Spleen (tissue), 11 donors: ENCODE measurements around the gene CASP3. TPM values are rescaled to one million over a fixed set of nuclear protein-coding genes. Genes with fewer than 3 reads are reported as not detected.

Experiments used
- DNase-seq: peaks from one replicate; pipeline ENCODE4 v3.0.0-alpha.2; 2020
- H3K27ac ChIP-seq, 8 donors: fragments of 200-600 bp; sonication (generic) in 7 of 8; 1 replicate in 4 of 8; 2 replicates in 4 of 8; pipeline versions ENCODE4 v1.5.0 to v1.8.0; 2016 to 2021; ENCODE audit warnings: inconsistent platforms in 4 of 8, mild to moderate bottlenecking in 4 of 8, moderate library complexity in 1 of 8
- H3K27me3 ChIP-seq, 7 donors: fragments of 200-600 bp; sonication (generic) in 6 of 7; replicated peaks in 1 of 7; 1 replicate in 4 of 7; 2 replicates in 3 of 7; pipeline versions ENCODE4 v1.5.0 to v1.8.0; 2016 to 2021; ENCODE audit warnings: inconsistent platforms in 3 of 7, mild to moderate bottlenecking in 1 of 7
- H3K36me3 ChIP-seq, 6 donors: fragments of 200-600 bp; sonication (generic) in 5 of 6; 1 replicate in 4 of 6; 2 replicates in 2 of 6; pipeline versions ENCODE4 v1.5.0 to v1.8.0; 2016 to 2021; ENCODE audit warnings: inconsistent platforms in 2 of 6
- H3K4me1 ChIP-seq, 6 donors: fragments of 200-600 bp; sonication (generic) in 5 of 6; 1 replicate in 3 of 6; 2 replicates in 3 of 6; pipeline versions ENCODE4 v1.5.0 to v1.8.0; 2016 to 2021; ENCODE audit warnings: inconsistent platforms in 3 of 6
- H3K4me3 ChIP-seq, 8 donors: fragments of 200-600 bp; sonication (generic) in 7 of 8; 1 replicate in 4 of 8; 2 replicates in 4 of 8; pipeline versions ENCODE4 v1.5.0 to v1.8.0; 2016 to 2021; ENCODE audit warnings: inconsistent platforms in 4 of 8, mild to moderate bottlenecking in 4 of 8, moderate library complexity in 2 of 8
- H3K9me3 ChIP-seq, 8 donors: fragments of 200-600 bp; sonication (generic) in 7 of 8; 1 replicate in 4 of 8; 2 replicates in 4 of 8; pipeline versions ENCODE4 v1.5.0 to v1.8.0; 2016 to 2021; ENCODE audit warnings: inconsistent platforms in 4 of 8
- POLR2A ChIP-seq, 3 donors: fragments of 450-650 bp; IDR thresholded peaks; one replicate each; pipeline ENCODE4 v1.5.1; 2017; ENCODE audit warnings: antibody characterized with exemption in 3 of 3, mild to moderate bottlenecking in 1 of 3
- POLR2AphosphoS5 ChIP-seq, 3 donors: sonication (generic); formaldehyde crosslinking; IDR thresholded peaks; one replicate each; pipeline ENCODE4 v1.5.1; 2017; ENCODE audit warnings: antibody characterized with exemption in 3 of 3
- WGBS, 5 donors: extraction: QIAGEN DNeasy Blood & Tissue Kit in 3 of 5; methylation state at CpG; one replicate each; pipeline versions ENCODE4 v1.1.5 to v1.1.7; 2013 to 2018; 5-methylcytosine and 5-hydroxymethylcytosine counted together
- intact Hi-C: fragments of 100-400 bp; cut with DNase I; formaldehyde crosslinking; loops from one replicate; pipeline ENCODE4 v1.15.0; 2023; ENCODE audit warnings: low total_unique reads
- polyA plus RNA-seq, 3 donors: library from polyadenylated mRNA; stranded (reverse); fragments of 200-250 nt; gene quantifications; one replicate each; pipeline ENCODE4 v1.2.1, GENCODE V29; 2013
- total RNA-seq, 7 donors: library from RNA; depleted of rRNA in 3 of 7; stranded (reverse); fragments of >200 nt in 3 of 7; fragmentation: NEBNext Ultra II Directional in 4 of 7; extraction: Animal tissue kit (Norgen Biotek cat#: 25700) in 4 of 7; gene quantifications; one replicate each; pipeline versions ENCODE4 v1.1.0 to v1.2.1, GENCODE V29; 2016 to 2021
- TF ChIP-seq, protein P1 (sequence below), 11 experiments: fragments of 200-600 bp in 7 of 11; fragments of 450-650 bp in 4 of 11; sonication (generic) in 4 of 11; IDR thresholded peaks in 8 of 11; conservative IDR thresholded peaks in 3 of 11; 1 replicate in 7 of 11; 2 replicates in 4 of 11; pipeline versions ENCODE4 v1.4.0 to v1.8.0; 2016 to 2021; ENCODE audit warnings: antibody characterized with exemption in 11 of 11, inconsistent platforms in 4 of 11, mild to moderate bottlenecking in 1 of 11
- donor health status: healthy with polysubstance abuse.
- donor health status: DM: no; HTN: no; CAD: no; lungs with moderate emphysema.
- donor health status: DM: no; HTN: no; CAD: no.
- donor health status: Bipolar disorder and iron deficiency.
- donor health status: healthy.
- donor health status: DM: no; HTN: no; CAD: no.
- donor health status: DM: yes; HTN: yes; CAD: no.

Gene CASP3
- total and polyA plus RNA-seq, 10 donors: 12.1 to 48.3 (median 29.7) TPM

DNA sequence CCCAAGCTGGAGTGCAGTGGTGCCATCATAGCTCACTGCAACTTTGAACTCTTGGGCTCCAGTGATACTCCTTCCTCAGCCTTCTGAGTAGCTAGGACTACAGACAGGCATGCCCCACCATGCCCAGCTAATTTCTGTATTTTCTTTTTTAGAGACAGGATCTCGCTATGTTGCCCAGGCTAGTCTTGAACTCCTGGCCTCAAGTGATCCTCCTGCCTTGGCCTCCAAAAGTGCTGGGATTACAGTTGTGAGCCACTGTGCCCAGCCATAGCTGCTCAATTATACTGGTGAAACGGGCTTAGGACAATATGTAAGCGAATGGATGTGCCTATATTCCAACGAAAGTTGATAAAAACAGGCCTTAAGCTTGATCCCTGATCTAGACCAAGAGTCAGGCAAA lies 13.1 kb downstream of the CASP3 start:
- peaks cover 0 to 86% (median 52%) of the 10 kb centered on the region in 6 donors for H3K36me3 ChIP-seq
- 97 to 99% (median 98%) methylated on average over 4 of the region's 4 CpGs for WGBS, 5 donors

DNA sequence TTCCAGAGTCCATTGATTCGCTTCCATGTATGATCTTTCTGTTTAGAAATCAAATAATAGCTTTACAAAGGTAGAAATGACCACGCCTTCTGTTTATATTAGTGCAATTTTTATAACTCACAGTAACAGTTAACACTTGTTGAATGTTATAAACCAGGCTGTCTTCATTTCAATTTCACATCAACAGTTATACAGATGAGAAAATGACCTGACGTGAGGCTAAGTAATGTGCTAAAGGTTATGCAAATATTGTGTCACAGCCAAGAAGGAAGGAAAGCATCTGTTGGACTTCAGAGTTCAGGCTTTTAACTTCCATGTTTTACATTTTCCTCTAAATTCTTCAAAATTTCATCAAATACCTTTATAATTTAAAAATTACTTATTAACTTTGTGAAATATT lies 13.9 kb downstream of the CASP3 start:
- WGBS, 5 donors: 60 to 81% (median 79%) methylated on average over 3 of the region's 3 CpGs
- Histone ChIP-seq H3K27me3 (no peaks in the 10 kb centered on the region), H3K9me3 (no peaks in the 10 kb centered on the region), H3K27ac (no peak overlapping the region), H3K36me3 (peaks cover 0 to 92% (median 59%) of the 10 kb centered on the region in 6 donors), H3K4me1 (peaks cover 0 to 44% (median 20%) of the 10 kb centered on the region in 6 donors), H3K4me3 (no peak overlapping the region)
- no peak for DNase-seq
- intact Hi-C loops: no loop called here
- TF ChIP-seq POLR2AphosphoS5 (IDR thresholded peaks at IDR 0.05): no peak

More for the DNA sequence above, 13.1 kb downstream of the CASP3 start:
- Histone ChIP-seq H3K4me1 (peaks cover 3 to 51% (median 27%) of the 10 kb centered on the region in 6 donors), H3K27me3 (no peaks in the 10 kb centered on the region), H3K9me3 (no peaks in the 10 kb centered on the region), H3K4me3 (no peak overlapping the region), H3K27ac (no peak overlapping the region)
- intact Hi-C loops: no loop called here
- DNase-seq: no peak
- TF ChIP-seq, protein P1, sequence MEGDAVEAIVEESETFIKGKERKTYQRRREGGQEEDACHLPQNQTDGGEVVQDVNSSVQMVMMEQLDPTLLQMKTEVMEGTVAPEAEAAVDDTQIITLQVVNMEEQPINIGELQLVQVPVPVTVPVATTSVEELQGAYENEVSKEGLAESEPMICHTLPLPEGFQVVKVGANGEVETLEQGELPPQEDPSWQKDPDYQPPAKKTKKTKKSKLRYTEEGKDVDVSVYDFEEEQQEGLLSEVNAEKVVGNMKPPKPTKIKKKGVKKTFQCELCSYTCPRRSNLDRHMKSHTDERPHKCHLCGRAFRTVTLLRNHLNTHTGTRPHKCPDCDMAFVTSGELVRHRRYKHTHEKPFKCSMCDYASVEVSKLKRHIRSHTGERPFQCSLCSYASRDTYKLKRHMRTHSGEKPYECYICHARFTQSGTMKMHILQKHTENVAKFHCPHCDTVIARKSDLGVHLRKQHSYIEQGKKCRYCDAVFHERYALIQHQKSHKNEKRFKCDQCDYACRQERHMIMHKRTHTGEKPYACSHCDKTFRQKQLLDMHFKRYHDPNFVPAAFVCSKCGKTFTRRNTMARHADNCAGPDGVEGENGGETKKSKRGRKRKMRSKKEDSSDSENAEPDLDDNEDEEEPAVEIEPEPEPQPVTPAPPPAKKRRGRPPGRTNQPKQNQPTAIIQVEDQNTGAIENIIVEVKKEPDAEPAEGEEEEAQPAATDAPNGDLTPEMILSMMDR (IDR thresholded peaks at IDR 0.05 in 8 of 11, conservative IDR thresholded peaks at IDR 0.05 in 3 of 11): no peak
- TF ChIP-seq POLR2A (IDR thresholded peaks at IDR 0.05) (no peak), POLR2AphosphoS5 (IDR thresholded peaks at IDR 0.05) (no peak)

DNA sequence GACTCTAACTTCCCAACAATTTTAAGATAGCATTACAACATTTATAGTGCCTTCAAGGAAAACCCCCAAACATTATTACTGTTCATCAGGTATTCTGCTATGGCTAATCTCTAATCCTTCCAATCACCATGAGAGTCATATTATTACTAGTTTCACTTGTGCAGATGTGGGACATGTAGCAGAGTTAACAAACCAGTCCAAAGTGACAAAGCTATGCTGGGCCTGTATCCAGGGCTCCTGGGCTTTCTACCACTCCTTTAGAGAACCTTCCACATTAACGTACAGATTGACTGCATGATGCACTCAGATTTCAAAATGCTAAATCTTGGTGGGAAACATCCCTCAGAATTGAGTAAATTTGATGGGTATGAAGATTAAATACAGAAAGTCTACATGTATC lies 16.4 kb downstream of the CASP3 start:
- DNase-seq: no peak
- no peak overlapping the region for H3K27ac ChIP-seq
- WGBS, 5 donors: 82 to 95% (median 89%) methylated on average over 1 of the region's 1 CpG
- no peak for TF ChIP-seq POLR2A (IDR thresholded peaks at IDR 0.05)
- TF ChIP-seq POLR2AphosphoS5 (IDR thresholded peaks at IDR 0.05): no peak
- TF ChIP-seq, protein P1 (IDR thresholded peaks at IDR 0.05 in 8 of 11, conservative IDR thresholded peaks at IDR 0.05 in 3 of 11): no peak
- peaks cover 0 to 18% (median 0%) of the 10 kb centered on the region in 6 donors for H3K4me1 ChIP-seq
- no peaks in the 10 kb centered on the region for H3K27me3 ChIP-seq
- H3K4me3 ChIP-seq: no peak overlapping the region
- H3K9me3 ChIP-seq: no peaks in the 10 kb centered on the region
- intact Hi-C loops: no loop called here
- peaks cover 4 to 100% (median 78%) of the 10 kb centered on the region in 6 donors for H3K36me3 ChIP-seq

DNA sequence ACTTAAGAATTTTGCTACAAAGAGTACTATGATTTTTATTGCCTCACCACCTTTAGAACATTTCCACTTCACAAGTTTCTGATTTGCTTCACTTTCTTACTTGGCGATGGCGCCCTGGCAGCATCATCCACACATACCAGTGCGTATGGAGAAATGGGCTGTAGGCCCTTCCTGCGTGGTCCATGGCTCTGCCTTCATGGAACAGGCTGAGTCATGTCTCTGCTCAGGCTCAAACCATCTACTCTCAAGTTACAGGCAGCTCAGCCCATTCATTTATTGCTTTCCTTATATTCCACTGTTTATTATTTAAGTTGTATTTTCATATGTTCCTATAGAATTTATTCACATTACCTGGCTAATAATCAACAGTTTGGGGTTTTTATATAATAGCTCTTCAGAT lies 21.1 kb downstream of the CASP3 start:
- no peak overlapping the region for H3K4me3 ChIP-seq
- WGBS, 5 donors: 95 to 100% (median 97%) methylated on average over 4 of the region's 4 CpGs
- H3K27me3 ChIP-seq: no peaks in the 10 kb centered on the region
- H3K36me3 ChIP-seq: peaks cover 4 to 95% (median 46%) of the 10 kb centered on the region in 6 donors
- no peak for DNase-seq
- peaks cover 0 to 7% (median 0%) of the 10 kb centered on the region in 6 donors for H3K4me1 ChIP-seq
- intact Hi-C loops: no loop called here
- no peak for TF ChIP-seq POLR2A (IDR thresholded peaks at IDR 0.05)
- no peak for TF ChIP-seq POLR2AphosphoS5 (IDR thresholded peaks at IDR 0.05)
- TF ChIP-seq, protein P1 (IDR thresholded peaks at IDR 0.05 in 8 of 11, conservative IDR thresholded peaks at IDR 0.05 in 3 of 11): no peak
- H3K9me3 ChIP-seq: no peaks in the 10 kb centered on the region
- H3K27ac ChIP-seq: no peak overlapping the region
